ENCODE results near the gene NHLRC4.

NHLRC4 gene

DNA sequence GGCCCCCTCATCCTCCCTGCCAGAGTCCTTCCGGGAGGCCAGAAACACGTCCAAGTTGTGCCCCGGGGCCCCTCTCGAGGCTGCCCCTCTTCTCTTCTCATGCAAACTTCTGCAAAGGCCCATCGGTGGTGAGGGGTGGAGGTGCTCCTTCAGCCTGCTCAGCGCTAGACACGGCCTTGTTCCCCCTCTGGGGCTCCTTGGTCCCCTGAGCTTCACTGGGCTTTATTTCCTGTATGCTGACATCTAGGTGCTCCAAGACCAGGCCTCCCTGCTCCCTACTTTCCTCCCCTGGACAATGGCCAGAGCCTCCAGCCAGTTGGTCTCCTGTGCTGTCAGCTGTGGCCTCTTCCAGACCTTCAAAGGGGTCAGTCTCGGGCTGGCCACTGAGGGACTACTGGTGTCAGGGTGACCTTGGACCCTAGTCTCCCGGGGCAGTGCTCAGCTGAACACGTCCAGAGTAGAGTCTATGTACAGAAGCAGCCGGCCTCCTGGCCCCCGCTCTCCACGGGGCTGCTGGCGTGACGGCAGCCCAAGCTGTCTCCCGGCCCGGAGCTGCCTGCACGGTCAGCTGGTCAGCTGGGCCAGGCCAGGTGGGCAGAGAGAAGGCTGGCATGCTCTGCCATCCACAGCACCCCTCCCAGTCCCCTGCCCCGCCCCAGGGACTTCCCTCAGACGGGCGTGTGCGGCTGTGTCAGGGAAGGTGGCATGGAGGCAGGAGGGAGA lies 8.3 kb upstream of the NHLRC4 start:
- no peak for TF ChIP-seq CTBP1 (IDR thresholded peaks at IDR 0.05; ENCODE audit: borderline replicate concordance)
- no peak for TF ChIP-seq FOXA1 (IDR thresholded peaks at IDR 0.05)
- no peak for TF ChIP-seq TARDBP (IDR thresholded peaks at IDR 0.05)
- TF ChIP-seq ARNT (IDR thresholded peaks at IDR 0.05) = no peak
- no peak for TF ChIP-seq HDGF (IDR thresholded peaks at IDR 0.05; ENCODE audit: borderline replicate concordance)
- TF ChIP-seq FOXM1 (IDR thresholded peaks at IDR 0.05; ENCODE audit: borderline replicate concordance) = no peak
- TF ChIP-seq FOXK2 (IDR thresholded peaks at IDR 0.05) = no peak
- no peak for TF ChIP-seq SP1 (IDR thresholded peaks at IDR 0.05)
- TF ChIP-seq ZNF384 (IDR thresholded peaks at IDR 0.05) = no peak
- no peak for TF ChIP-seq LEF1 (IDR thresholded peaks at IDR 0.05; ENCODE audit: borderline replicate concordance)
- no peak for TF ChIP-seq ELF4 (IDR thresholded peaks at IDR 0.05)
- TF ChIP-seq BHLHE40 (IDR thresholded peaks at IDR 0.05; ENCODE audit: borderline replicate concordance) = no peak
- TF ChIP-seq NFRKB (IDR thresholded peaks at IDR 0.05) = no peak
- TF ChIP-seq L3MBTL2 (conservative IDR thresholded peaks at IDR 0.05) = no peak
- TF ChIP-seq, protein P1, sequence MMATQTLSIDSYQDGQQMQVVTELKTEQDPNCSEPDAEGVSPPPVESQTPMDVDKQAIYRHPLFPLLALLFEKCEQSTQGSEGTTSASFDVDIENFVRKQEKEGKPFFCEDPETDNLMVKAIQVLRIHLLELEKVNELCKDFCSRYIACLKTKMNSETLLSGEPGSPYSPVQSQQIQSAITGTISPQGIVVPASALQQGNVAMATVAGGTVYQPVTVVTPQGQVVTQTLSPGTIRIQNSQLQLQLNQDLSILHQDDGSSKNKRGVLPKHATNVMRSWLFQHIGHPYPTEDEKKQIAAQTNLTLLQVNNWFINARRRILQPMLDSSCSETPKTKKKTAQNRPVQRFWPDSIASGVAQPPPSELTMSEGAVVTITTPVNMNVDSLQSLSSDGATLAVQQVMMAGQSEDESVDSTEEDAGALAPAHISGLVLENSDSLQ (IDR thresholded peaks at IDR 0.05) = no peak
- no peak for TF ChIP-seq SUZ12 (IDR thresholded peaks at IDR 0.05)
- CTCF ChIA-PET = no interaction called here
- POLR2A ChIA-PET = interaction anchor here (0.9 kb wide), 1 partner anchor 11 kb away, joined by 5 read pairs; the partner anchor contains the start of gene PIGQ
- no peak for DNase-seq (ENCODE audit: extremely low spot score)

DNA sequence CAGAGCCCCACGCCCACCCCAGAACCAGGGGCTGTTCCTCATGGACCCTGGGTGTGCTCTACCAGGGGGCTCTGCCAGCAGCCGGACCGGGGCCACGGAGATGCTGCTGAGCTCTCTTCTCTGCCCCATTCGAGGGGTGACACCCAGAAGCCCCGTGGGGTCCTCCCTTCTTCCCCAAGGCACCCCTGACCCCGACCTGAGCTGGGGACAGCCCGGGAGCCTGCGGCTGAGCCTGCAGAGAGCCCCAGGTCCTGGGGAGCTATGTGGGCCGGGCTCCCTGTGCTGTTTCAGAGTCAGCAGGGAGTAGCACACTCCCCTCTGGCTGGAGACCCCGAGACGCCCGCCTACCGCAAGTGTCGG lies 7.8 kb upstream of the NHLRC4 start:
- ChIA-PET POLR2A (interaction anchor here (0.9 kb wide), 1 partner anchor 11 kb away, joined by 5 read pairs; the partner anchor contains the start of gene PIGQ), CTCF (no interaction called here)
- no peak for TF ChIP-seq NFRKB (IDR thresholded peaks at IDR 0.05)
- TF ChIP-seq BHLHE40 (IDR thresholded peaks at IDR 0.05; ENCODE audit: borderline replicate concordance) = no peak
- TF ChIP-seq ZNF384 (IDR thresholded peaks at IDR 0.05) = no peak
- TF ChIP-seq TARDBP (IDR thresholded peaks at IDR 0.05) = no peak
- no peak for DNase-seq (ENCODE audit: extremely low spot score)

DNA sequence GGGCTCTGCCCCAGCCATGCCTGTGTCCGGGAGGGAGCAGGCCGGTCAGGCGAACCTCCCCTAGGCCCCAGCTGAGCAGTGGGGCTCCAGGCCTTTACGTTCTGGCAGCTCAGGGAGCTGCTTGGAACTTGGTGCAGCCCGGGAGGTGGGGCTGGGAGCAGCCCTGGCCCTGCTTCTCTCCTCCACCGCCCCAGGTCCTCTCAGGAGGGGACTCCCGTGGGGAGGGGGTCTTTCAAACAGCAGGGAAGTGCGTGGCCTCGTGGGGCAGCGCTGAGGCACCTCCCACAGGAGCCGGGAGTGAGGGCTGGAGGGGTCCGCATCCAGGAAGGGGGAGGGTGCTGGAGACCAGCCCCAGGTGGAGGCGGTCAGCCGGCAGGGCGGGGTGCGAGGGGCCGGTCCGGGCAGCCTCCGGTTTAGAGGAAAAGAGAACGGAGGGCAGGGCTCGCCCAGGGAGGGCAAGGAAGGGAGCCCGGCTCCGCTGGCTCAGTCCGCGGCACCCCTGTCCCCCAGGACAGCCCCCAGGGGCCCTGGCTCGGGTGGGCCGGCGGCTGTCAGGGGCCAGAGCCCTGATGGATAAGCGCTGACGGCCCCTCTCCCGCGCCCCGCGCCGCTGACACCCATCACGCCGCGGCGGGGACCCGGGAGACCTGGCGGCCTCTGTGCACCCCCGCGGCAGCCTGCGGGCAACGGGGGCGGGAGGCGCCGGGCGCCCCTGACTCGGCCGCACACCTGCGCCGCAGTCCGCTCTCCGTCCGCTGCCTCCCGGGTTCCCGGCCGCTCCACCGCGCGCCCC lies 7.2 kb upstream of the NHLRC4 start:
- CTCF ChIA-PET = no interaction called here
- DNase-seq (ENCODE audit: extremely low spot score) = no peak
- TF ChIP-seq SUZ12 (IDR thresholded peaks at IDR 0.05) (no peak), HDGF (IDR thresholded peaks at IDR 0.05; ENCODE audit: borderline replicate concordance) (no peak), LEF1 (IDR thresholded peaks at IDR 0.05; ENCODE audit: borderline replicate concordance) (no peak), FOXM1 (IDR thresholded peaks at IDR 0.05; ENCODE audit: borderline replicate concordance) (no peak), ELF4 (IDR thresholded peaks at IDR 0.05) (no peak), ARNT (IDR thresholded peaks at IDR 0.05) (no peak), TARDBP (IDR thresholded peaks at IDR 0.05) (no peak), SP1 (IDR thresholded peaks at IDR 0.05) (no peak)
- POLR2A ChIA-PET = interaction anchor here (0.9 kb wide), 1 partner anchor 10 kb away, joined by 5 read pairs; the partner anchor contains the start of gene PIGQ

DNA sequence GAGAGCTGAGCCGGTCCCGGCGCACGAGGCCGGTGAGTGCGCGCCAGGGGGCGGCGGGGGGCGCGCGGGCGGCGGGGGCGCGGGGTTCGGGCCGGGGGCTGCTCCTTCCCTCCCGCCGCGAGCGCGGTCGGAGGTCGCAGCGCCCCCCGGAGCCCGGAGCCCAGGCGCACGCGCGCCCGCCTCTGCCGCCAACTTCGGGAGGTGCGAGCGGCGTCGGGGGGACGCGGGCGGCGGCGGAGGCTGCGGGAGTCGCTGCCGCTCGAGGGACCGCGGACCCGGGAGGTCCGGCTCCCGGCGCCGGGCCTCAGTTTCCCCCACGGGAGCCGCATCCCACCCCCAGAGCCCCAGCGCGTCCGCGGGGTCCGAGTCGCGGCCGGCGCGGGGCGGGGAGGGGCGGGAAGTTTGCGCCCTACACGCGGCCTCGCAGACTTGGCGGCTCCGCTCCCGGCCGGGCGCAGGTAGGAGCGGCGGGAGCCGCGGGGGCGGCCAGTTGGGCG lies 6.6 kb upstream of the NHLRC4 start, which contains the start of gene PRR35:
TSS of gene PRR35 (plus strand) at position 191 of the 497 bp plus-strand sequence. CDS start 2,901 bp downstream, outside the sequence.
- POLR2A ChIA-PET = no interaction called here

DNA sequence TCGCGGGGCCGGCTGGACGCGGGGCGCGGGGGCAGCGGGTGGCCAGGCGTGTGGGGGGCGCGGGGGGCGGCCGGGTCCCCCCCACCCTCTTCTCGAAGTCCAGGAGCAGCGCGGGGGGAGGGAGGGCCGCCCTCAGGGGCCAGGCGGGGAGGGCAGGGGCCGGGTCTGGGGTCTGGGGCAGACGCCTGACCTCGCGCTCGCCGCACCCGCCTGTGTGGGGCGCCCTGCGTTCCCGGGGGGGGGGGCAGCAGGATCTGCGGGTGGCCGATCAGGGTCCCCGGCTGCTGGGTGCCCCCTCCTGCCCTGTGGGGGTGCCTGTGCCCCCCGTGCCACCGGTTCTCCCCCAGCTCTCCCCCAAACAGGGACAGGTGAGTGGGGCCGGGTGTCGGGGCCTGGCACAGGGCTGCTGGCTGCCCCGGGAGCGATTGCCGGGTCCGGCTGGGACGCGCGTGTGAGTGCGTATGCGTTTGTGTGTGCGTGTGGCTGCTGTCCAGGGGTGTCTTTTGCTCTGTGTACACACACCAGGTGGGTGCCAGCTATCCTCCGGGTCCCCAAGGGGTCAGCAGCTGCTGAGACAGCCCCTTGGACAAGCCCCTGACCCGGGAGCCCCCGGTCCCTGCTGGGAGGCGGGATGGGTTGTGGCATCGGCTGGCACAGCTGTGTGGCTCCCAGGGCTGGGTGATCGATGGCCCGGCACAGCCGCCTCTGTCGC lies 5.9 kb upstream of the NHLRC4 start:
- DNase-seq (ENCODE audit: extremely low spot score) = no peak
- POLR2A ChIA-PET = no interaction called here
- TF ChIP-seq SP1 (IDR thresholded peaks at IDR 0.05) = no peak
- no peak for TF ChIP-seq ZNF384 (IDR thresholded peaks at IDR 0.05)
- TF ChIP-seq, protein P1 (IDR thresholded peaks at IDR 0.05) = no peak
- TF ChIP-seq HDGF (IDR thresholded peaks at IDR 0.05; ENCODE audit: borderline replicate concordance) = no peak
- TF ChIP-seq L3MBTL2 (conservative IDR thresholded peaks at IDR 0.05) = no peak
- no peak for TF ChIP-seq FOXA1 (IDR thresholded peaks at IDR 0.05)
- no peak for TF ChIP-seq NFRKB (IDR thresholded peaks at IDR 0.05)
- TF ChIP-seq SUZ12 (IDR thresholded peaks at IDR 0.05) = no peak
- TF ChIP-seq FOXK2 (IDR thresholded peaks at IDR 0.05) = no peak
- no peak for TF ChIP-seq ELF4 (IDR thresholded peaks at IDR 0.05)
- TF ChIP-seq TARDBP (IDR thresholded peaks at IDR 0.05) = no peak
- no peak for TF ChIP-seq CTBP1 (IDR thresholded peaks at IDR 0.05; ENCODE audit: borderline replicate concordance)
- TF ChIP-seq FOXM1 (IDR thresholded peaks at IDR 0.05; ENCODE audit: borderline replicate concordance) = no peak
- TF ChIP-seq BHLHE40 (IDR thresholded peaks at IDR 0.05; ENCODE audit: borderline replicate concordance) = no peak
- TF ChIP-seq ARNT (IDR thresholded peaks at IDR 0.05) = no peak
- TF ChIP-seq LEF1 (IDR thresholded peaks at IDR 0.05; ENCODE audit: borderline replicate concordance) = no peak
- CTCF ChIA-PET = no interaction called here

More for the DNA sequence above, 6.6 kb upstream of the NHLRC4 start, which contains the start of gene PRR35:
- no peak for DNase-seq (ENCODE audit: extremely low spot score)
- CTCF ChIA-PET = no interaction called here
- no peak for TF ChIP-seq BHLHE40 (IDR thresholded peaks at IDR 0.05; ENCODE audit: borderline replicate concordance)
- no peak for TF ChIP-seq FOXK2 (IDR thresholded peaks at IDR 0.05)
- TF ChIP-seq LEF1 (IDR thresholded peaks at IDR 0.05; ENCODE audit: borderline replicate concordance) = no peak
- TF ChIP-seq CTBP1 (IDR thresholded peaks at IDR 0.05; ENCODE audit: borderline replicate concordance) = no peak
- TF ChIP-seq SP1 (IDR thresholded peaks at IDR 0.05) = no peak
- no peak for TF ChIP-seq TARDBP (IDR thresholded peaks at IDR 0.05)
- no peak for TF ChIP-seq SUZ12 (IDR thresholded peaks at IDR 0.05)

DNA sequence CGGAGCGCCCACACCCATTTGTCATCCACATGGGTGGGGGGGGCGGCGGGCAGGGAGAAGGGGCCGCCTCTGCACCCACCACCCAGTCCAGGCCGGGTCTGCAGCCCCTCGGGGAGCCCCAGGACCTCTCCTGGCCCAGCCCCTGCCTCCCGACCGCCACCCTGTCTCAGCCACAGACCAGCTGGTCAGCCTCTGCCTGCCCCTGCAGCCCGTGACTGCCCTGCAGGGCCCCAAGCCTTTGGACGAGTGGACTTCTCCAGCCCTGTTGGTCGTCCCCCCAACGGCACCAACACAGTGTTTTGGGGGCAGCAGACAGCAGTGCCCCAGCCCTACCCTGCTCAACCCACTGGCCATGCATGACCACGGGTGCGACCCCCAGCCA lies 5.4 kb upstream of the NHLRC4 start:
- POLR2A ChIA-PET = no interaction called here
- DNase-seq (ENCODE audit: extremely low spot score) = no peak
- TF ChIP-seq BHLHE40 (IDR thresholded peaks at IDR 0.05; ENCODE audit: borderline replicate concordance) (no peak), L3MBTL2 (conservative IDR thresholded peaks at IDR 0.05) (no peak), SP1 (IDR thresholded peaks at IDR 0.05) (no peak), ARNT (IDR thresholded peaks at IDR 0.05) (no peak), SUZ12 (IDR thresholded peaks at IDR 0.05) (no peak), HDGF (IDR thresholded peaks at IDR 0.05; ENCODE audit: borderline replicate concordance) (no peak), FOXK2 (IDR thresholded peaks at IDR 0.05) (no peak), LEF1 (IDR thresholded peaks at IDR 0.05; ENCODE audit: borderline replicate concordance) (no peak), FOXM1 (IDR thresholded peaks at IDR 0.05; ENCODE audit: borderline replicate concordance) (no peak), NFRKB (IDR thresholded peaks at IDR 0.05) (no peak), TARDBP (IDR thresholded peaks at IDR 0.05) (no peak), FOXA1 (IDR thresholded peaks at IDR 0.05) (no peak), ZNF384 (IDR thresholded peaks at IDR 0.05) (no peak), ELF4 (IDR thresholded peaks at IDR 0.05) (no peak), CTBP1 (IDR thresholded peaks at IDR 0.05; ENCODE audit: borderline replicate concordance) (no peak)
- TF ChIP-seq, protein P1 (IDR thresholded peaks at IDR 0.05) = no peak
- CTCF ChIA-PET = no interaction called here

Measured in HEK293T (cell line).